GM12878 (cell line): ENCODE data around the gene COL20A1.

Experiments used
- CREB1 ChIP-seq: IDR thresholded peaks from 2 replicates; pipeline ENCODE4 v1.6.1; 2012; ENCODE audit warnings: low read depth, mild to moderate bottlenecking, inconsistent platforms
- CTCF ChIP-seq, 3 experiments: IDR thresholded peaks in 2 of 3; conservative IDR thresholded peaks in 1 of 3; 2 replicates each; pipeline ENCODE4 v1.5.1; 2011; ENCODE audit warnings: low read depth in 3 of 3, low read length in 3 of 3, mild to moderate bottlenecking in 3 of 3, control low read depth in 2 of 3, moderate library complexity in 2 of 3, inconsistent platforms in 1 of 3, mixed read lengths in 1 of 3; ENCODE audit not compliant: control insufficient read depth in 2 of 3, insufficient read depth in 1 of 3; ENCODE audit errors: extremely low read depth in 1 of 3
- E2F4 ChIP-seq: IDR thresholded peaks from 2 replicates; pipeline ENCODE4 v1.6.1; 2012; ENCODE audit warnings: low read depth, low read length, improper control_type of control experiment
- EZH2 ChIP-seq: IDR thresholded peaks from 2 replicates; pipeline ENCODE4 v1.6.1; 2012; ENCODE audit warnings: low read depth, mild to moderate bottlenecking, control low read depth, inconsistent platforms, low read length, borderline replicate concordance; ENCODE audit not compliant: control insufficient read depth
- GATAD2B ChIP-seq: fragments of 450-650 bp; conservative IDR thresholded peaks from 2 replicates; pipeline ENCODE4 v1.6.1; 2017; ENCODE audit warnings: low read depth, mild to moderate bottlenecking, moderate library complexity
- MAX ChIP-seq: IDR thresholded peaks from 2 replicates; pipeline ENCODE4 v1.6.1; 2012; ENCODE audit warnings: low read depth, low read length, improper control_type of control experiment
- MXI1 ChIP-seq: fragments of 150-350 bp; IDR thresholded peaks from 2 replicates; pipeline ENCODE4 v1.6.1; 2011; ENCODE audit warnings: low read depth, mild to moderate bottlenecking, inconsistent platforms, low read length, improper control_type of control experiment
- NR2C1 ChIP-seq: fragments of 450-650 bp; IDR thresholded peaks from 2 replicates; pipeline ENCODE4 v1.6.1; 2017; ENCODE audit warnings: antibody characterized with exemption, mild to moderate bottlenecking, moderate library complexity
- NRF1 ChIP-seq: conservative IDR thresholded peaks from 2 replicates; pipeline ENCODE4 v1.6.1; 2011; ENCODE audit warnings: mild to moderate bottlenecking, low read depth, low read length, improper control_type of control experiment
- PAX8 ChIP-seq: fragments of 450-650 bp; IDR thresholded peaks from 2 replicates; pipeline ENCODE4 v1.6.1; 2017; ENCODE audit warnings: mild to moderate bottlenecking, moderate library complexity
- USF1 ChIP-seq: IDR thresholded peaks from 2 replicates; pipeline ENCODE4 v1.6.1; 2011; ENCODE audit warnings: borderline replicate concordance, low read depth, mild to moderate bottlenecking, moderate library complexity, mixed read lengths, low read length; ENCODE audit not compliant: insufficient read depth; ENCODE audit errors: extremely low read length
- ZNF592 ChIP-seq: fragments of 450-650 bp; IDR thresholded peaks from 2 replicates; pipeline ENCODE4 v1.6.1; 2017; ENCODE audit warnings: mild to moderate bottlenecking, moderate library complexity

GRCh38 chr20:63255931-63256704 is 36.9 kb upstream of the COL20A1 start:
- TF ChIP-seq MAX = no peak
- TF ChIP-seq CTCF (IDR thresholded peaks at IDR 0.05 in 2 of 3, conservative IDR thresholded peaks at IDR 0.05 in 1 of 3; ENCODE audit: control insufficient read depth in 2 of 3, extremely low read depth in 1 of 3, insufficient read depth in 1 of 3, low read depth in 3 of 3, low read length in 3 of 3) = no peak
- no peak for TF ChIP-seq NRF1
- TF ChIP-seq EZH2 = no peak
- no peak for TF ChIP-seq E2F4
- TF ChIP-seq GATAD2B = no peak
- no peak for TF ChIP-seq MXI1
- no peak for TF ChIP-seq PAX8
- no peak for TF ChIP-seq CREB1
- no peak for TF ChIP-seq ZNF592
- TF ChIP-seq NR2C1 = no peak
- no peak for TF ChIP-seq USF1
